Peyer's patch (tissue), 4 donors: Measurements from ENCODE around the gene VGLL4. TPM values are rescaled to one million over a fixed set of nuclear protein-coding genes. Genes with fewer than 3 reads are reported as not detected.

Experiments
- DNase-seq, 3 donors: peaks; one replicate each; pipeline ENCODE4 v3.0.0-alpha.2; 2017 to 2019
- H3K27ac ChIP-seq, 4 donors: fragments of 200-600 bp; sonication (generic); one replicate each; pipeline ENCODE4 v1.5.1; 2016 to 2019
- H3K27me3 ChIP-seq, 2 donors: fragments of 200-600 bp; sonication (generic); one replicate each; pipeline ENCODE4 v1.5.1; 2019
- H3K36me3 ChIP-seq, 3 donors: fragments of 200-600 bp; sonication (generic); one replicate each; pipeline ENCODE4 v1.5.1; 2016 to 2019
- H3K4me1 ChIP-seq, 4 donors: fragments of 200-600 bp; sonication (generic); one replicate each; pipeline ENCODE4 v1.5.1; 2016 to 2019
- H3K4me3 ChIP-seq, 4 donors: fragments of 200-600 bp; sonication (generic); 1 replicate in 3 of 4; 2 replicates in 1 of 4; pipeline ENCODE4 v1.5.1; 2016 to 2019; ENCODE audit warnings: mild to moderate bottlenecking in 1 of 4
- H3K9me3 ChIP-seq, 4 donors: fragments of 200-600 bp; sonication (generic); one replicate each; pipeline ENCODE4 v1.5.1; 2016 to 2019; ENCODE audit warnings: mild to moderate bottlenecking in 1 of 4
- POLR2A ChIP-seq, 2 donors: fragments of 450-650 bp; IDR thresholded peaks; one replicate each; pipeline ENCODE4 v1.5.1; 2017; ENCODE audit warnings: antibody characterized with exemption in 2 of 2, mild to moderate bottlenecking in 2 of 2, moderate library complexity in 2 of 2
- total RNA-seq, 4 donors: library from RNA; depleted of rRNA; stranded (reverse); fragments of >200 nt; gene quantifications; one replicate each; pipeline ENCODE4 v1.1.0, GENCODE V29; 2016
- TF ChIP-seq, protein P1 (sequence below), 6 experiments: fragments of 450-650 bp in 4 of 6; fragments of 200-600 bp in 2 of 6; sonication (generic) in 1 of 6; IDR thresholded peaks; one replicate each; pipeline ENCODE4 v1.5.1; 2017 to 2019; ENCODE audit warnings: antibody characterized with exemption in 6 of 6, mild to moderate bottlenecking in 3 of 6, moderate library complexity in 1 of 6

VGLL4 gene
- total RNA-seq, 4 donors from 2014 or later: 41.7 to 66.7 (median 59.4) TPM

DNA sequence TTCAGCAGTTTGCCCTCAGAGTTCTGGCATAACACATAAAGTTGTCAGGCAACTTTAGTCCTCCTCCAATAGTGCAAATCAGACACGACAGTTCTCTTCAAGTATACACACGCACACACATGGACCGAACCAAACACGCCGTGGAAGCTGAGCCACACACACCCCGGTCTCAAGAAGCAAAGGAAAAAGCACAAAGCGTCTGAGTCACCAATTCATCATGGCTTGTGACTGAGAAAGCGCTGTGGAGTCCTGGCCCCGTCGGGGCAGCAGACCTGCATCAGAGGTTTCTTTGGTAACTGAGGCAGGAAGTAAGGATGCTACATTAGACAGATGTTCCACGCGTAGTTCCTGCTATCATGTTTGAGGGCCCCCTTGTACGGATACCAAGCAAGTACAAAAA is 85.7 kb downstream of the VGLL4 start:
- peaks cover 0 to 8% (median 0%) of the 10 kb centered on the region in 4 donors for H3K4me1 ChIP-seq
- H3K9me3 ChIP-seq: no peaks in the 10 kb centered on the region
- peaks cover 0 to 37% (median 0%) of the 10 kb centered on the region in 3 donors for H3K36me3 ChIP-seq
- H3K27me3 ChIP-seq: no peaks in the 10 kb centered on the region
- TF ChIP-seq POLR2A (IDR thresholded peaks at IDR 0.05): no peak
- TF ChIP-seq, protein P1, sequence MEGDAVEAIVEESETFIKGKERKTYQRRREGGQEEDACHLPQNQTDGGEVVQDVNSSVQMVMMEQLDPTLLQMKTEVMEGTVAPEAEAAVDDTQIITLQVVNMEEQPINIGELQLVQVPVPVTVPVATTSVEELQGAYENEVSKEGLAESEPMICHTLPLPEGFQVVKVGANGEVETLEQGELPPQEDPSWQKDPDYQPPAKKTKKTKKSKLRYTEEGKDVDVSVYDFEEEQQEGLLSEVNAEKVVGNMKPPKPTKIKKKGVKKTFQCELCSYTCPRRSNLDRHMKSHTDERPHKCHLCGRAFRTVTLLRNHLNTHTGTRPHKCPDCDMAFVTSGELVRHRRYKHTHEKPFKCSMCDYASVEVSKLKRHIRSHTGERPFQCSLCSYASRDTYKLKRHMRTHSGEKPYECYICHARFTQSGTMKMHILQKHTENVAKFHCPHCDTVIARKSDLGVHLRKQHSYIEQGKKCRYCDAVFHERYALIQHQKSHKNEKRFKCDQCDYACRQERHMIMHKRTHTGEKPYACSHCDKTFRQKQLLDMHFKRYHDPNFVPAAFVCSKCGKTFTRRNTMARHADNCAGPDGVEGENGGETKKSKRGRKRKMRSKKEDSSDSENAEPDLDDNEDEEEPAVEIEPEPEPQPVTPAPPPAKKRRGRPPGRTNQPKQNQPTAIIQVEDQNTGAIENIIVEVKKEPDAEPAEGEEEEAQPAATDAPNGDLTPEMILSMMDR (IDR thresholded peaks at IDR 0.05): no peak
- no peak for DNase-seq
- H3K4me3 ChIP-seq: no peak overlapping the region
- H3K27ac ChIP-seq: peak overlapping the region in 1 of 4 donors; percentile 20

DNA sequence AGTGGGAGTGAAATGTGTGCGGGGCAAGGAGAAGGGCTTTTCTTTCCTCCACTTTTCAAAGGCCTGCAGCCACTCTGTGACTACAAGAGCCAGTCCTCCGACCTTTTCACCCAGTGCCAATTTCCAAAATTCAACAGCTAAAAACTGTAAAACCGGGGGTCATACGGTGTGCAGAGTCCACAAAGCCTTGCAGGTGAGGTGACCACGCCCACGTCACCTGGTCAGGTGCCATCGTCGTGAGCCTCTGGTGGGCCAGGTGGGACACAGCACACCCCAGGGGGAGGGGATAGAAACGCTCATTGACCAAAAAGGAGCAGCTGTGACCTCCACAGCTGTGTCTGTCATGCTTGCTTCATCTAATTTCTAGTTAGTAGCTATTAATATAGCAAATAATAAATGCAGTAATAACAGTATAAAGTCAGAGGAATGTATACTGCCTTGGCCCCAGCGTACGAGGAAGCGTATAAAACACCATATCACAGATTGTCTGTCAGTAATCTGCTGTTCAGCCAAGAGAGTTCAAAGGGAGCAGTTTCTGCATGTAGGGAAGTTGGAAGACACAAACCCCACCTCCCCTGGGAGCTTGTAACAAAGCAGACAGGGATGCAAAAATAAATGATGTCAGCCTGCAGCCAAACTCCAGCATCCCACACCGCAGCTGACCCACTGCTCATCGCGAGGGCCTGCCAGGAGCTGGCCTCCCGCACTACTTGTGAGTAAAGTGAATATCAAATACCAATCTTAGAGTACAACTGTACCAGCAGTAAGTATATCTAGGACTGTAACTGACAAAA is 86.7 kb downstream of the VGLL4 start:
- H3K36me3 ChIP-seq: peaks cover 0 to 33% (median 0%) of the 10 kb centered on the region in 3 donors

DNA sequence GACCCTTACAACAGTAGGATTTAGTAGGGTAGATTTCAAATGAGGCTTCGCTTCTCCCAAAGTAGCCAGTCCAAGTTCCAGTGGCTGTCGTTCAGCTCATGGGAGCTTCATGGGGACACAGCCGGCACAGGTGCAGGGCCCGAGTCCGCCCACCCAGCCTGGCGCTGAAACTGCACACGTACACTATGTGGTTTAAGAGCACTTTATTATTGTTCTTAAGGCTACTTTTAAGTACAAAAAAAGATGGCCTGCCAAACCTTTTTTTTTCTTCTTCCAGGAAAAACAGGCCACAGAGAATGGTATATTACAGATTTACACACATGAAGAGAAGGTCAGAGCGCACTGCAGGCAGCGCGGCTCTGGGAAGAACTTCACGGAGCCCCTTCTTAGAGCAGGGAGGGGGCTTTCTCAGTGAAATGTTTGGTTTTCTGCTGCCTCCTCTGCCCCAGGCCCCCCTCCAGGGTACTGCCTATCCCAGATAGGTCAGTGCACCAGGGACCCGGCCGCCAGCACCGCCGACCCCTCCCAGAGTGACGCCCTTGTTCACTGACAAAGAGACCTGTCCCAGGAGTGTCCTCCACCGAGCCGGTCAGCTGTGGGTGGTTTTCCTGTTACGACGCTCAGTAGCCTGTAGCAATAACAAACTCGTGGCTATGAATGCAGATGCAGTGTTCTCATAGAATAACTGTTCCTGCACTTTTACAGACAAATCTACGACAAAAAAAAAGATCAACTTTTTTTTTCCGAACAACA is 87.7 kb downstream of the VGLL4 start:
- peak in 1 of 3 donors; percentile 9 for DNase-seq
- Histone ChIP-seq H3K4me1 (peaks cover 0 to 8% (median 0%) of the 10 kb centered on the region in 4 donors), H3K36me3 (peaks cover 0 to 33% (median 0%) of the 10 kb centered on the region in 3 donors), H3K27me3 (no peaks in the 10 kb centered on the region), H3K4me3 (no peak overlapping the region), H3K9me3 (no peaks in the 10 kb centered on the region), H3K27ac (peak overlapping the region in 1 of 4 donors; percentile 19)
- TF ChIP-seq POLR2A (IDR thresholded peaks at IDR 0.05): no peak
- TF ChIP-seq, protein P1 (IDR thresholded peaks at IDR 0.05): no peak

More for the DNA sequence above, 86.7 kb downstream of the VGLL4 start:
- peak overlapping the region in 2 of 4 donors; percentile 2 to 20 for H3K27ac ChIP-seq
- TF ChIP-seq, protein P1 (IDR thresholded peaks at IDR 0.05): no peak
- TF ChIP-seq POLR2A (IDR thresholded peaks at IDR 0.05): no peak
- no peak overlapping the region for H3K4me3 ChIP-seq
- H3K4me1 ChIP-seq: peaks cover 0 to 8% (median 0%) of the 10 kb centered on the region in 4 donors
- no peaks in the 10 kb centered on the region for H3K9me3 ChIP-seq
- DNase-seq: no peak
- H3K27me3 ChIP-seq: no peaks in the 10 kb centered on the region

DNA sequence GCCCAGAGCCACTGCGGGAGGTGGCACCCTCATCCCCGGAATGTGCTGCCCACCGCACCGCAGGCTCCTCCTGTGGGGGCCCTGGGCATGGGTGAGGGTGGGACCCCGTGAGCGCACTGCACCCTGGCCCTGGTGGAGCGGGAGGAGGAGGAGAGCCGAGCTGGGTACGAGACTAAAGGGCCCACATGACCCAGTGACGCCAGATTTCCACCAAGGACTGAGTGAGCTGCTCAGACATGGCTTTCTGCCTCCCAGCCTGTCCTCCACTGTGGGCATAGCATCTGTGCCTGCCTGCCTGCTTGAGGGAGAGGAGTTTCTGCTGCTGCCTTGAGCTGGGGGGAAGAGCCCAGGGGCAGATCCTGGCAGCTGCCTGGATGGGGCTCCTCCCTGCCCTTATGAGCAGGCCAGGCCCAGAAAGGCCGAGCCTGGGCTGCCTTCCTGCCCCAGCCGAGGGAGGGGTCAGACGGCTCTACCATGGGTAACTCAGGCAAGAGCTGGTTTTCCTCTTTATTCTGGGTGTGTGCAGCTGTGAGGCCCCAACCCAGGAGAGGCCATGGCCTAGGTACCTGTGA is 88.4 kb downstream of the VGLL4 start:
- peaks cover 0 to 8% (median 0%) of the 10 kb centered on the region in 4 donors for H3K4me1 ChIP-seq
- peaks cover 0 to 33% (median 0%) of the 10 kb centered on the region in 3 donors for H3K36me3 ChIP-seq
- H3K27ac ChIP-seq: peak overlapping the region in 2 of 4 donors; percentile 30 to 39
- TF ChIP-seq, protein P1 (IDR thresholded peaks at IDR 0.05): no peak
- TF ChIP-seq POLR2A (IDR thresholded peaks at IDR 0.05): no peak
- no peaks in the 10 kb centered on the region for H3K9me3 ChIP-seq
- H3K27me3 ChIP-seq: no peaks in the 10 kb centered on the region
- DNase-seq: peak in 1 of 3 donors; percentile 37
- H3K4me3 ChIP-seq: no peak overlapping the region

DNA sequence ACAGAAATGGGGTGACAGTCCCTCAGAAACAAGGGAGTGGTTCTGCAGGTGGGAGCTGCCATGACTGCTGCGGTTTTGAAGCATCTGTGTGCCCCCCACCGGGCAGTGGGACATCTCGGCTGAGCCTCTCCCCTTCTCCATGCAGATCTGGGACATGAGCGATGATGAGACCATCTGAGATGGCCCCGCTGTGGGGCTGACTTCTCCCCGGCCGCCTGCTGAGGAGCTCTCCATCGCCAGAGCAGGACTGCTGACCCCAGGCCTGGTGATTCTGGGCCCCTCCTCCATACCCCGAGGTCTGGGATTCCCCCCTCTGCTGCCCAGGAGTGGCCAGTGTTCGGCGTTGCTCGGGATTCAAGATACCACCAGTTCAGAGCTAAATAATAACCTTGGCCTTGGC is 89.0 kb downstream of the VGLL4 start:
- Histone ChIP-seq H3K27ac (peak overlapping the region in 1 of 4 donors; percentile 49), H3K36me3 (peaks cover 0 to 33% (median 0%) of the 10 kb centered on the region in 3 donors), H3K4me3 (no peak overlapping the region), H3K4me1 (peaks cover 0 to 8% (median 0%) of the 10 kb centered on the region in 4 donors), H3K27me3 (no peaks in the 10 kb centered on the region), H3K9me3 (no peaks in the 10 kb centered on the region)
- TF ChIP-seq POLR2A (IDR thresholded peaks at IDR 0.05): no peak
- TF ChIP-seq, protein P1 (IDR thresholded peaks at IDR 0.05): no peak
- peak in 1 of 3 donors; percentile 47 for DNase-seq
